SK-N-MC (cell line): Measurements from ENCODE around the gene CCDC33.
"Not testable (repeated sequence)": the region's sequence is repeated elsewhere in the genome, so short reads cannot be mapped to it uniquely, and the experiment has no call there.

Experiments used
- EZH2 ChIP-seq: fragments of 200-600 bp; sonication (generic); IDR thresholded peaks from one replicate; pipeline ENCODE4 v1.6.1; 2017; ENCODE audit warnings: antibody characterized with exemption
- POLR2AphosphoS5 ChIP-seq: IDR thresholded peaks from 2 replicates; pipeline ENCODE4 v1.6.1; 2012; ENCODE audit warnings: mild to moderate bottlenecking, low read depth, low read length, borderline replicate concordance

- TF ChIP-seq POLR2AphosphoS5, EZH2: not testable (repeated sequence)
These were observed 124.7 kb downstream of the CCDC33 start for GRCh38 chr15:74360855-74361254.
